Activated T-helper 1 cell treated with Interleukin-2 at 50 U/mL for 16 hours (primary cell): ENCODE measurements around the gene ACOX2.

Experiments used
- DNase-seq: peaks from one replicate; pipeline ENCODE4 v3.0.0-alpha.2; 2020; ENCODE audit warnings: low read depth

The ACOX2 gene

DNA sequence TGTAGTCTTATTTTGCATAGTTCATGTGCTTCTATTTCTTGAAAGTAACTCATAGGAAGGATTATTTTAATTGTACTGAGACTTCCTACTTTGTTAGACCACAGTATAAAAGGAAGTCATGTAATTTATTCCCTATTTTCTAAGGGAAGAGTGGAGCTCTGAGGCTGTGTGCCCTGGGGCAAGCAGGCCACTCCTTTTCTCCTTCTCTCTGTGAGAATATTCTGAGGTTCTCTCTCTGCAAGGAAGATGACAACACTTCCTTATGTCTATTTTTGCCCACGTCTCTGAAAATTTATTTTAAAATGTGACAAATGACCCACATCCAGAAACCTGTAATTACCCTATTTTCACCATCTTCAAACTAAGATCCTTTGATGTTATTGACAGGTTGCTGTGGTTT, 34.1 kb downstream of the ACOX2 start:
- DNase-seq, result no peak

DNA sequence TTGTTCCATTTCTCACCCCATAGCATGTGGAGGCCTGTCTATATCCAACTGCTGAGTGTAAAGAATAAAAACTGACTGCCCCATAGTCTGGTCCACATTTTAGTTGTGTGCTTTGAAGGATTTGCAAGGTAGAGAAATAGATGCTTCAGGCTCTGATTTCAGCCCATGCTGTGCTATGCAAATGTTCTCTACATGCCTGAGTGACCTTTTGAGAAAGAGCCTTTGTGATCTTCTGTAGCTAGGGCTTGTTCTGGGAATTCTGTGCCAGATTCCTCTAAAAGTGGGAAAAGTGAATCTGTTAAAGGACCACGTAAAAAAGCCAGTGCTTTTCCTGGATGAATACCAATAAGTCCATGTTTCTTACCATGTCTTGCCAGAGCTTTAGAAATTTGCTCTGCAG, 39.9 kb downstream of the ACOX2 start:
- DNase-seq, result no peak

DNA sequence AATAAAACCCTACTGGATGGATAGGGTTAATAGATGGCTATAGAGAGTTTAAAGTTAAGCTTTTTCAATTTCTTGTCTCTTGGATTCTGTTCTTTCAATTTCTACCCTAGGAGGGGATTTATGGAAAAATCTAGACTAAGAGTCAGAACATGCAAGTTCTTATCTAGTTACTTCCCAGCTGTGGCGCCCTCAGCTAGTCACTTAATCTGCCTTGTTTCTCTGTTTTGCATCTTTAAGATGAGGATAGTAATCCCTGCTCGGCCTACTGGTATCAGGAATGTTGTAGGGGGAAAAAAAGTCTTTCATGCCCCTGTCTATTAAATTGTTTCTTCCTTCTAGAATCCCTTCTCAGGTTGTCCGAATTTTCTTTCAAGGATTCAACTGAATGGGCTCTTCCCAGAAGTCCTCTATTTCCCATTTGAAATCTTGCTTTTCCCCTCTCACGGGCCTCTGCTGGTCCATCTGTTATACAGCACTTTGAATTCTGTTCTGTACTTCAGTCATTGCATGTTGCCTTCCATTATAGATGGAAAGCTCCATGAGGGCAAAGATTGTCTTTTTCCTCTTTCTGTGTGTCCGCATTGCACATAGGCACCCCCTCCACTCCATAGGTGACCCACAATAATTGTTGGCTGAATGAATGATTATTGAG, 40.7 kb downstream of the ACOX2 start:
- no peak for DNase-seq

DNA sequence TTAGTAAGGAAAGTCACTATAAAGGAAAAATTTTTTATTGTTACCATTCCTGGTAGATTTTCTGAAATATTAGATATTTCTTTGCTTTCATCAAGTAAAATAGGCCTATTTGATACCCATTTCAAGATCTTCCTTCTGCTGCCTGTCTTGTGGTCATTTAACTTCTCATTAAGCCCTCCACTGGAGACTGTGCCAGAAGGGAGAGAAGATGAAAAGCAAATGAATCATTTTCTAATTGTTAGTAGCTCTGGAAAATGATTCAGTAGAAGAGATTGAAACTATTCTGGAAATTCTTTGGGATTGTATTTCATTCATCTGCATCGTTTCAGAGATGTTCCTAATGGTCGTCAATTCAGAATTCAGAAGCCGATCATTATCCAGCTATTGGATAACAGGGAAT, 41.9 kb downstream of the ACOX2 start:
- DNase-seq, result no peak

GRCh38 chr3:58494107-58494506, 42.9 kb downstream of the ACOX2 start:
- DNase-seq, result no peak

GRCh38 chr3:58492494-58492905, 44.5 kb downstream of the ACOX2 start:
- DNase-seq, result no peak

- peak; percentile 84 for DNase-seq
These were observed 45.2 kb downstream of the ACOX2 start, which contains the start of gene KCTD6 for GRCh38 chr3:58491506-58492402. Gene KCTD6, plus strand, starts transcription at chr3:58492096. Its CDS starts 6,660 bp downstream, at chr3:58498756.

GRCh38 chr3:58490860-58491501, 46.0 kb downstream of the ACOX2 start:
- no peak for DNase-seq

DNA sequence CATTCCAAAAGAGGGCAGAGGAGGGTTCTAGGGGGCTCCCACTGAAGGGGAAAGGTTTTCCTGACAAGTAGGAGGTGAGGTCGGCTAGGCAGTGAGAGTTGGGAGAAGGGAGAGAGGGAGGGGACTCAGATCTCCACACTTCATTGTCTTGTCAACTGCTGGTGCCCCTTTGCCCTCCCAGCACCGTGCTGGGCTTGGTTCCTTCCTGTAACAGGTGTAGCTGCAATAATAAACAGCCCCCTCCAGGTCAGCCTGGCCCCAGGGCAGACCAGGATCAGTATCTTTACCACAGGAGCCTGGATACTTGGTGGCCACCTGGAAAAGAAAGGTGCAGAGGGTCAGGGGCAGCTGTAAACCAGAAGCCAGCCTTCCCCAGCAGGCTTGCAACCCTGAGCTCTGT, 48.0 kb downstream of the ACOX2 start:
- DNase-seq, result no peak

- no peak for DNase-seq
These were observed 49.7 kb downstream of the ACOX2 start for GRCh38 chr3:58487140-58487886.

GRCh38 chr3:58485801-58486435, 51.1 kb downstream of the ACOX2 start:
- DNase-seq, result no peak

GRCh38 chr3:58484722-58485069, 52.3 kb downstream of the ACOX2 start:
- DNase-seq, result no peak

GRCh38 chr3:58484045-58484721, 52.8 kb downstream of the ACOX2 start:
- DNase-seq, result no peak

DNA sequence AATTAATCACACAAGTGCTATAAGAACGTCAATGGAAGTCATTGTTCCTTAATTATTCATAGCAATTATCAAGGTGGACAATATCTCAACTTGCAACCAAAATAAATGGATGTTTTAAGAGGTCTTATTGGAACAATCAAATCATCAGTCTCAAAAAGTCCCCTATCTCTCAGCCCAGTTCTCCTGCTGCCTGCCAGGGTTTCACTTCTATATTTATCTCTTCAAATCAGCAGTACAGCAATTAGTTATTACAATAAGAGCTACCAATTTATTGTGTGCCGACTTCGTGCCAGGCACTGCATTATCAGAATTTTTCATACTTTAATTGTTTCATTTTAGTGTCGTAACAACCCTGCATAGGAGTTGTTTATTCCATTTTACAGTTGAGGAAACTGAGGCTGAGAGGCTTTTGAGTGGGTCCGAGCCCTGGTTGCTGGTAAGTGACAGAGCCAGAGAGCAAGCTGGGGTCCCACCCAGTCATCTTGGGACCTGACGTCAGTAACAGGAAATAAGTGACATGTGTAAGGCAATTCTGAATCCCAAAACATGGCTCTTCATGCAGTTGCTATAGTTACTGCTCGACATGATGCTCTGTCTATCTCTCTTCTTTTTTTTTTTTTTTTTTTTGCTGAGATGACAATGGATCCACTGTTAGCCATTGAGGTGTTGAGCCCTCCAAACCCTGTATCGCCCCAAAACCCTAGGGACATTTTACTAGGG, 53.9 kb downstream of the ACOX2 start:
- DNase-seq, result no peak

GRCh38 chr3:58480309-58480708, 56.7 kb downstream of the ACOX2 start:
- DNase-seq, result no peak

- no peak for DNase-seq
These were observed 58.2 kb downstream of the ACOX2 start for GRCh38 chr3:58478781-58479180.

DNA sequence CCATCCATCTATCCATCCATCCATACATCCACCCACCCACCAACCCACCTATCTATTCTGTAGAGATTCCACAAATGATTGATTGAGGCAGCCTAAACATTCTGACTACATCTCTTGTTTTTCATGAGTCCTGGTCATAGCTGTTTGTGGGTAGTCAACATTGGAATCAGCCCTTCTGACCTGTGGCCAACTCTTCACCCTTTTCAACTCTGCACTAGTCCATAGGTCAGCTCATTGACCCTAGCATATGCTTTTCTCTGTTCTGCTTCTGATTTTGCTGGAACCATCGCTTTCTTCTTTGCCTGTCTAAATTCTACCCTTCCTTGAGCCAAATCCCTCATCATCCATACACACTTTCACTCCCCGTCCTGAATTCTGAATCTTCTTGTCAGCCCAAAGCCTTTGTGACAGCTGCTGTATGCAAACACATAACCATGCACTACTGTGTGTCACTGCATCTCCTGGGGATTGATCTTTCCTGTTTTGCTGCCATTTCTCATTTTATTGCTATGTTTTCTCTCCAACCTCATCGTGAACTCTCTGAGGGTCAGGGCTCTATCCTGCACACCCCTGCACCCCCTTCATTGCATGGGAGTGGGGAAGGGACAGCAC, 61.9 kb downstream of the ACOX2 start:
- DNase-seq, result no peak

- no peak for DNase-seq
These were observed 62.6 kb downstream of the ACOX2 start for GRCh38 chr3:58474348-58474911.

DNA sequence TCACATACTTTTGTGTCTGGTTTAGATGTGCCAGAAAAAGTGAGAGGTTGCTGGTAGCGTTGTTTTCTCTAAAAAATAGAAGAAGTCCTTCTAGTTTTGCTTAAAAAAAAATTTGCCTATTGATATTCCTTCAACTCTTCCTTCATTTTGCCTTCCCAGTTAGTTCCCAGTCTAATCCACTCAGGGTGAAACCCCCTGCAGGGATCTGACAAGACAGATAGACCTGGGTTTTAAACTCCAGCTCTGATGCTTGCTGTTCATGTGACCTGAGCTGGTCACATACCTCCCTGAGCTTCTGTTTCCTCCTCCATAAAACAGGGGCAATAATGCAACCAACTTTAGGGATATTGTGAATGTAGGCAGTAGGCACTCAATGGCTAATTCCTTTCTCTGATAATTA, 63.7 kb downstream of the ACOX2 start:
- no peak for DNase-seq
